Embryonic facial prominence (tissue), 1 donor: Measurements from ENCODE around the gene RAX.
A peak's percentile ranks its signal among the peaks of the same experiment; 100 is the strongest.

ENCODE experiments used
- DNase-seq: peaks from one replicate; pipeline ENCODE4 v3.0.0-alpha.2; 2016; ENCODE audit errors: extremely low spot score

Gene RAX

GRCh38 chr18:59246796-59247195, 26.5 kb downstream of the RAX start:
- peak; percentile 3 for DNase-seq

- DNase-seq: no peak
Observed at GRCh38 chr18:59242906-59243305, 30.3 kb downstream of the RAX start.

GRCh38 chr18:59239642-59240041, 33.6 kb downstream of the RAX start:
- no peak for DNase-seq

GRCh38 chr18:59238385-59238784, 34.9 kb downstream of the RAX start:
- DNase-seq: no peak

- DNase-seq: no peak
Observed at GRCh38 chr18:59233017-59233410, 40.2 kb downstream of the RAX start.

- DNase-seq: no peak
Observed at GRCh38 chr18:59232309-59233016, 40.8 kb downstream of the RAX start.

GRCh38 chr18:59231877-59232276, 41.4 kb downstream of the RAX start:
- no peak for DNase-seq

DNA sequence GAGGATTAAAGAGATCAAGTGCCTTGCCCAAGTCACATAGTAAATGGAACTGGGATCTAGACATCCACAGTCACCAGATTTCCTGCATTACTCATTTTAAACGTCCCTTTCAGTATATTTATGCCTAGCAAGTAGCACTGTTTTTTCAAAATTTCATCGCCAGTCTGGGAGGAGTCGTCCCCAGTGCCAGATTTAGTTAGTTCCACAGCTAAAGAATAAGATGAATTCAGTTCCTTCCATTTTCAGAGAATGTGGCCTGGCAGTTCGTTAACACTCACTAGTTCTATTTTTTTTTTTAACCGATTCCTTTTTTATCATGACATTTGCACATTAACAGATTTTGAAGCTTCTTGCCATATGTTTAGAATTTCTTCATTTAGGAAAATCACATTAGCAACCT, 42.1 kb downstream of the RAX start:
- DNase-seq: no peak

DNA sequence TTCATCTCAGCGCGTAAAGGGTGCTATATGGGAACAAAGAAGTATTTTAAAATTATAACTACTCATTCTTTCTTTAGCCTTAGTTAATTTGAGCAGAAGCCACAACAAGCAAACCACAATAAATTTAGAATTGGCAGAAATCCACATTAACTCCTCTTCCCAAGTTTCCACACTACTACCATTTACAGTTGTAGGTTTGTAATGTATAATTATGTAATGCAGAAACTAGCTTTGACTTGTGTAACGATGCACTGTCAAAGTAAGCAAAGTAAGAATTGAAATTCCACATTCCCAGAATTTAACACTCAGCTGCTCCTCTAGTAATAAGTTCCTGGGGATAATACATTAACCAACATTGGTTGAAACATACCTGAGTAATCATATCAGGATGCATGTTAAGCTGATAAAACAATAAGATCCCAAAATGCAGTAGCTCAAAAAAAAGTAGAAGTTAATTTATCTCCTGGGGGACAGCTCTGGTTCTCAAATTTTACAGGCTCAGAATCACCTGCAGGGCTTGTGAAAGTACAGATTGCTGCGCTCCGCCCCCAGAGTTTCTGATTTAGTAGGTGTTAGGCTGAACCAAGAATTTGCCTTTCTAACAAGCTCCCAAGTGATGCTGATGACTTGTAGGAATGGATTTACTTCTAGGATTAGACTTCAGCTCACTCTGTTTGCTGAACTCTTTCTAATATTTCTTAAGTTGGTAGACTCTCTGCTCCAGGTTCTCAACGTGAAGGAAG, 43.4 kb downstream of the RAX start:
- no peak for DNase-seq

DNA sequence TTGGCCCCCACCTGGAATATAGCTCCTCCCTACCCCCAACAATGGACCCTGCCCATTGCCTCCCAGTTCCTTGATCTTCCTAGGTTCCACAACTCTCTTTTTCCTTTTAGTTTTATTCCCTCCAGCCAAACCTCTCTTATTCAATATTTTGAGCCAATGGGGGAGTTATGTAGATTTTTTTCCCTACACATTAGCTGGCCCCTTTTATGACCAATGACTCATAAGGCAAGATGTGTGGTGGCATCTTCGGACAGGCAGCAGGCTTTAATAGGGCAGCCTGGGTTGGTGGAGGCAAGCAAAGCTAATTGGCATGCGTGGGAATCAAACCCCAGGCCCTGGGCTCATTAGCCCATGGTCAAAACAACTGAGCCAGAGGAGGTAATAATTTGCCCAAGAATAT, 44.1 kb downstream of the RAX start:
- DNase-seq: no peak

DNA sequence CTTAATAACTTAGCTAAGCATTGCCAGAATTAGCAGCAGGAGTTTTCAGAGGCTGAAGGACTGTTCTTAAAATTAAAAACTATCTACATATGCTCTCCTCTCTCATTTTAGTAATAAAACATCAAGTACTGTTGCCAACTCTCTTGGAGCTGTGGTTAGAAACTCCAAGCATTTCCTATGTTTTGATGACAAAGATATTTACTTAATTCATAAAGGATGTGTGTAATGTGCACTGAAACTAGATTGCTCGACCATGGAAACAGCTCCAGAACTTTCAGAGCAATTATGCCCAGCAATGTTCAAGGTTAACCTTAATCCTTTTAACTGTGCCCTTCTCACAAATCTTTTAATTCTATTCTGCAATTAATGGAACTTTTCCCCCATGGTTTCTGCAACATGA, 44.9 kb downstream of the RAX start:
- DNase-seq: peak; percentile 61

- DNase-seq: no peak
Observed at GRCh38 chr18:59222341-59222740, 50.9 kb downstream of the RAX start.

DNA sequence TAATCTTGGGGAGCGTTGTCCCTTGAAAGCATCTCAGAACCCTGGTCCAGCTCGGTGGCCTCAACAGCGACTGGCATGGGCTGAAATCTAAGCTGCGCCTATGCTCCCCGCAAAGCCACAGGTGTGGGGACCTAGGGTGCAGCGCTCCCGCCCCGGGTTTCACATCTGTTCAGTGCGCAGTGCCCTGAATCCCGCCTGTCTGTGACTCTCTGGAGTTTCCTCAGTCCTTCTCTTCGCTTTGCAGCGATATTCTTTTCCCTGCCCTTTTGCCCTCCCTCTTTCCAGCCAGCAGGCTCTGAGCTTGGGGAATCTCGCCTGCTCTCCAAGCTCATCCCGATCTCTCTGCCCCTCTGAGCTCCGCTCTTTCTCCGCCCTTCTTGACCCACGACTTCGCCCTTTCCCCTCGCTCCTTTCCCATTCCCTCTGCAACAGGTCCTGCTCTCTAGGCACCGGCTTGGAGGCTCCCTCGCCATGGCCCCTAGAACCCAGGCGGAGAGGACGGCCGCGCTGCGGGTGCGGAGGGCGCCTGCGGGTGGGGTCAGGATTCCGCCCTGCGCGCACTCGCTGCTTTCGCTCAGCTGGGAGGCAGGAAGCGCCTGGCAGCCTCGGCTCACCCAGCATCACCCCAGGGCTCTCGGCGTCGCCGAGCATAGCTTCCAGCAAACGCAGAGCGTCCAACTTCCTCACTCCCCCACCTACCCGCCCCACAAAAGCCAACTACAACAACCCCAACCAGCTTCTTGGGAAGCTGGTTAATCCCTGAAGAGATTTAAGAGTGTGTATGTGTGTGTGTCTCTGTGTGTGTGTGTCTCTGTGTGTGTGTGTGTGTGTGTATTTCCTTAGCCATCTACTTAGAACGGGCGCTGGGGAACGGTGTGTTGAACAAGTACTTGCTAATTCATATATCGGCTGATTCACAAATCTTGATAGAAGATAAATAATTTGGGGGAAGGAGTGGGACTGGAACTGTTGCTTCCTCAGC, 52.2 kb downstream of the RAX start:
- no peak for DNase-seq

GRCh38 chr18:59220164-59220783, 53.0 kb downstream of the RAX start:
- no peak for DNase-seq

GRCh38 chr18:59219672-59220163, 53.5 kb downstream of the RAX start, which contains the start of gene GRP:
GRP (plus strand) TSS chr18:59220158; CDS start chr18:59220266, 108 bp downstream.
- DNase-seq: no peak

- DNase-seq: no peak
Observed at GRCh38 chr18:59218018-59218417, 55.2 kb downstream of the RAX start.
